Measurements from ENCODE around the gene KRT23. TPM values are rescaled to one million over a fixed set of nuclear protein-coding genes. Genes with fewer than 3 reads are reported as not detected.

The KRT23 gene
- total RNA-seq, 1 experiment from 2014 or later = not detected

- no peak overlapping the region for H2AFZ ChIP-seq (ENCODE audit: low read length)
- no peaks in the 10 kb centered on the region for H4K20me1 ChIP-seq (ENCODE audit: control insufficient read depth, insufficient read depth, insufficient read length)
- H3K4me2 ChIP-seq (ENCODE audit: insufficient read depth, insufficient read length, low read length) = no peak overlapping the region
- no peaks in the 10 kb centered on the region for H3K79me2 ChIP-seq (ENCODE audit: insufficient read depth, low read length)
- Mint-ChIP-seq H3K36me3 (ENCODE audit: insufficient read depth in 1 of 3, low read depth in 3 of 3) (no peaks in the 10 kb centered on the region), H3K27me3 (ENCODE audit: low read depth) (peaks cover 3% of the 10 kb centered on the region), H3K27ac (no peak overlapping the region), H3K4me1 (peaks cover 11 to 14% of the 10 kb centered on the region in 2 experiments), H3K4me3 (no peak overlapping the region; a peak in 1 of 5 replicates), H3K9me3 (no peaks in the 10 kb centered on the region)
- no CpG with 5 or more reads among the region's 3 CpGs for WGBS (ENCODE audit: extremely low coverage, insufficient read length, low lambda C conversion rate)
- H3K18ac ChIP-seq (ENCODE audit: insufficient read length, low read depth, low read length) = no peak overlapping the region
- no peak overlapping the region for H3K14ac ChIP-seq (ENCODE audit: insufficient read depth, low read length)
- no peaks in the 10 kb centered on the region for H3K23me2 ChIP-seq (ENCODE audit: insufficient read length, low read depth, low read length, poor library complexity, severe bottlenecking)
- no peak overlapping the region for H3K27ac ChIP-seq (ENCODE audit: insufficient read length, low read depth, low read length)
- no peak overlapping the region for H2BK20ac ChIP-seq (ENCODE audit: low read depth, low read length, poor library complexity, severe bottlenecking)
- H3T11ph ChIP-seq (ENCODE audit: low read length) = no peak overlapping the region
- no peak overlapping the region for H2AK5ac ChIP-seq (ENCODE audit: insufficient read length, low read length)
- H2BK120ac ChIP-seq (ENCODE audit: low read depth, low read length, poor library complexity, severe bottlenecking) = no peak overlapping the region
- H3K23ac ChIP-seq (ENCODE audit: insufficient read length, low read depth, low read length) = no peak overlapping the region
- no peak overlapping the region for H2BK15ac ChIP-seq (ENCODE audit: low read depth, low read length)
- H3K27me3 ChIP-seq (ENCODE audit: insufficient read depth, low read length) = no peaks in the 10 kb centered on the region
- no peak for TF ChIP-seq CTCF (conservative IDR thresholded peaks at IDR 0.05)
- no peak overlapping the region for H3K4ac ChIP-seq (ENCODE audit: low read depth, low read length)
- H3K79me1 ChIP-seq (ENCODE audit: insufficient read depth, low read depth, low read length, poor library complexity, severe bottlenecking) = no peaks in the 10 kb centered on the region
- H3K9ac ChIP-seq (ENCODE audit: extremely low read depth, insufficient read length, low read length) = no peak overlapping the region
- DNase-seq = no peak
- no peak overlapping the region for H4K8ac ChIP-seq (replicated peaks; ENCODE audit: insufficient read length, low read depth, low read length)
- H4K91ac ChIP-seq (ENCODE audit: insufficient read length, low read depth, low read length) = no peak overlapping the region
- H4K5ac ChIP-seq (ENCODE audit: insufficient read length, low read depth, low read length) = no peak overlapping the region
- H3K4me1 ChIP-seq (ENCODE audit: insufficient read depth, low read length) = no peaks in the 10 kb centered on the region; the same call in 1 of the 2 replicates
- H2BK5ac ChIP-seq (ENCODE audit: insufficient read length, low read length) = no peak overlapping the region
- H2BK12ac ChIP-seq (ENCODE audit: insufficient read length, low read depth, low read length) = no peak overlapping the region
- H3K9me3 ChIP-seq (ENCODE audit: control insufficient read depth, low read depth, low read length) = no peaks in the 10 kb centered on the region
- H3K56ac ChIP-seq (ENCODE audit: insufficient read length, low read depth, low read length) = no peak overlapping the region
Observed at GRCh38 chr17:40980117-40980516, 42.7 kb upstream of the KRT23 start.

Data from H9 (cell line).